GM13976 (cell line): ENCODE results near the gene STXBP2.

ENCODE experiments used
- DNase-seq: peaks from one replicate; pipeline ENCODE4 v3.0.0; 2012; ENCODE audit warnings: low spot score
- in situ Hi-C: fragments of 300-500 bp; cut with MboI; formaldehyde crosslinking; loops from one replicate; pipeline ENCODE4 v1.12.0; 2022; ENCODE audit warnings: low sequenced_read_pairs, mixed read lengths, inconsistent platforms; ENCODE audit not compliant: unreplicated experiment
- TF ChIP-seq, protein P1 (sequence below): IDR thresholded peaks from 2 replicates; pipeline ENCODE4 v1.5.1; 2012; ENCODE audit warnings: borderline replicate concordance, mild to moderate bottlenecking; ENCODE audit not compliant: insufficient read depth; ENCODE audit errors: extremely low read depth, missing control alignments, control extremely low read depth

The STXBP2 gene

GRCh38 chr19:7678971-7679751, 42.3 kb downstream of the STXBP2 start:
- TF ChIP-seq, protein P1, sequence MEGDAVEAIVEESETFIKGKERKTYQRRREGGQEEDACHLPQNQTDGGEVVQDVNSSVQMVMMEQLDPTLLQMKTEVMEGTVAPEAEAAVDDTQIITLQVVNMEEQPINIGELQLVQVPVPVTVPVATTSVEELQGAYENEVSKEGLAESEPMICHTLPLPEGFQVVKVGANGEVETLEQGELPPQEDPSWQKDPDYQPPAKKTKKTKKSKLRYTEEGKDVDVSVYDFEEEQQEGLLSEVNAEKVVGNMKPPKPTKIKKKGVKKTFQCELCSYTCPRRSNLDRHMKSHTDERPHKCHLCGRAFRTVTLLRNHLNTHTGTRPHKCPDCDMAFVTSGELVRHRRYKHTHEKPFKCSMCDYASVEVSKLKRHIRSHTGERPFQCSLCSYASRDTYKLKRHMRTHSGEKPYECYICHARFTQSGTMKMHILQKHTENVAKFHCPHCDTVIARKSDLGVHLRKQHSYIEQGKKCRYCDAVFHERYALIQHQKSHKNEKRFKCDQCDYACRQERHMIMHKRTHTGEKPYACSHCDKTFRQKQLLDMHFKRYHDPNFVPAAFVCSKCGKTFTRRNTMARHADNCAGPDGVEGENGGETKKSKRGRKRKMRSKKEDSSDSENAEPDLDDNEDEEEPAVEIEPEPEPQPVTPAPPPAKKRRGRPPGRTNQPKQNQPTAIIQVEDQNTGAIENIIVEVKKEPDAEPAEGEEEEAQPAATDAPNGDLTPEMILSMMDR = peak; percentile 63
- in situ Hi-C loops = no loop called here
- DNase-seq = peak; percentile 82

DNA sequence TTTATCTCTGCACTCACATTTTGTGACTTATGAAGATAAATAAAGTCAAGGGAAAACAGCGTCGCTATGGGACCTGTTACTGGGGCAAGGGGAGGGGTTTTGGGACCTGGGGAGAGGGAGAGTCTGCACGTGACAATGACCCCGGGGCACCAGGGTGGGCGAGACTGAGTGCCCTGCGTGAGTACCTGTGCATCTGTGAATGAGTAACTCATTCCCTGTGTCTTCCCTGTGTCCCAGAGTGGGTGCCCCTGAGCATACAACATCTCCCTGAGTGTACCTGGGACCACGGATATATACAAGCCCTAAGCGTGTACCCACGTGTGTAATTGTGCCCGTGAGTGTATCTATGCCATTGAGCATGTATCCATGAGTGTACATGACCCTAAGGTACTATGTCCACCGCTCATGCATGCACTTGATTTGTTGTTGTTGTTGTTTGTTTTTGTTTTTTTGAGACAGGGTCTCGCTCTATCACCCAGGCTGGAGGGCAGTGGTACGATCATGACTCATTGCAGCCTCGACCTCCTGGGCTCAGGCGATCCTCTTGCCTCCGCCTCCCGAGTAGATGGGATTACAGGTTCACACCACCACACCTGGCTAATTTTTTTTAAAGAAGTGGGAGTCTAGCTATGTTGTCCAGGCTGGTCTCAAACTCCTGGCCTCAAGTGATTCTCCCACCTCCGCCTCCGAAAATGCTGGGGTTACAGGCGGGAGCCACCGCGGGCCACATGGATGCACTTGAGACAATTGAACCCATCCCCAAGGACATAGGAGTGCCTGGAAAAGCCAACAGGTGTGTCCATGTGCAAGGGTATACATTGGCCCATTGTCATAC, 43.1 kb downstream of the STXBP2 start:
- in situ Hi-C loops = loop anchor here (5.0 kb wide), 1 partner anchor 117 kb away; no protein-coding TSS in a partner anchor
- DNase-seq = no peak
- TF ChIP-seq, protein P1 = no peak

DNA sequence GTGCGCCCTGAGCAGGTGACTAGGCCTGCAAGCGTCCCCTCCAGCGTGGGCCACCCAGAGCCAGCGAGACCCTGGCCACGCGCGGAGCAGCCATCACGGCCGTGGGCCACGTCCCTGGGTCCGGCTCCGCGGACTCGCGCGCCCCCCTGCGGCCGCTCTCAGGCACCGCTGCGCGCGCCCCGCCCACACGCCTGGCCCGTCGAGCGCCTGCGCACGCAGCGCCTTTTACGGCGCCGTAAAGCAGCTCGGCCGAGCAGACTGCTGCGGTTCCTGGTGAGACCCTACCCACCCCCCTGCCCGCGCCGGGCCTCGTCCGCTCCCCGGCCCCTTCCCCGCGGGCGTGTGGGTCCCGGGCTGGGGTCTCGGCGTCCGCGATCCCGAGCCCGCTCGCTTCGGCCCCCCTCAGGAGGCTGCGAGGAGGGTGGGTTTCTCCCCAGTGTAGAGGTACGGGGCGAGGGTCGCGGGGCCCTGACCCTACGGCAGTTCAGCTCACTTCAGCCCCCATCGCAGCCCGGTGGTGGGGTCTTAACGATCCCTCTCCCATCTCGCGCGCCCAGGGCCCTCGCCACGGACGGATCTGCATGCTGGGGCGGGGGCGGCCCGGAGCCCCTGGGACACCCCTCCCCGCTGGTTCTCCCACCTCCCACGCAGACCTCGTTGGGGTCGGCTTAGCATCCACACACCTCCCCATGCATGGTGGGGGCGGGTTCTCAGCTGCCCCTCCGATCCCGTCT, 43.9 kb downstream of the STXBP2 start, which contains the start of gene TRAPPC5:
TRAPPC5 (plus strand) TSS at position 228 of the 734 bp plus-strand sequence. CDS start 1,421 bp downstream, outside the sequence.
- TF ChIP-seq, protein P1 = peak; percentile 99
- peak; percentile 91 for DNase-seq
- in situ Hi-C loops = loop anchor here (5.0 kb wide), 1 partner anchor 117 kb away; no protein-coding TSS in a partner anchor

DNA sequence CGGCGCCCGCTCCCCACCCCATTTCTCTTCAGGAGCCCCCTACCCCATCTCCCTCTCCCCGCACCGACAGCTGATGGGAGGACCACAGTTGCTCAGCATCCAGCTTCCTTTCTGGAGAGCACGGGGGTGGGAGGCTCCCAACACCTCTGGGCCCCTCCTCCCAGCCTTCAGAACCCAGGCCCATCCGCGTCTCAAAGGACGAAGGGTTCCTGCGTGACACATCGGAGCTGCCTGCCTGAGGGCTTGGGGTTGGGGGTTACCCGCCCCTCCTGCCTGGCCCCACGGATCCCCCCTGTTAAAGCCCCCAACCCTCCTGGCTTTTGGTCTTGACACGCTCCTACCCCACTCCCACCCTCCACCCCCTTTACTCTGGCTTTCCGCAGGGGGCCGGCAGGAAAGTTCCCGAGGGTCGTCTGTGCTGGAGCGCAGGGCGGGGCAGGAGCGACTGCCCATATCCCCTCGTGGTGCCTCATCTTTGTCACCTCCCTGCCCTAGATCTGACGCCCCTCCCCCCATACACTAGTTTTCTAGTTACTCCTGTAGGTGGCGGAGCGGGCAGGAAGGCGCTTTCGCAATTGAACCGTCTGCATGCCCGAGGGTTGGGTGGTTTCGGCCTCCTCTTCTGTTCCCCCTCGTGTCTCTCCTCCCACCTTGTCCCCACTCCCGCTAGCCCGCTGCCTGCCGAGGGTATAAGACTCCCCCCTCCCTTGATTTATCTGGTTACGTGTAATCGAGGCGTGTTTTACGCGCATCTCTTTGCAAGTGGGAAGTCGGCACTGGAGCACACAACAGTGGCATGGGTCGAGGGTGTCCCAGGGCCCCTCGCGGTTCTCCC, 44.6 kb downstream of the STXBP2 start:
- in situ Hi-C loops = loop anchor here (5.0 kb wide), 1 partner anchor 116 kb away; no protein-coding TSS in a partner anchor
- DNase-seq = peak; percentile 88
- TF ChIP-seq, protein P1 = peak; percentile 53

GRCh38 chr19:7682175-7682855, 45.4 kb downstream of the STXBP2 start:
- DNase-seq = no peak
- TF ChIP-seq, protein P1 = no peak
- in situ Hi-C loops = loop anchor here (5.0 kb wide), 1 partner anchor 115 kb away; no protein-coding TSS in a partner anchor
